GM19240 (cell line): ENCODE data around the gene PYCR2.
A peak's percentile ranks its signal among the peaks of the same experiment; 100 is the strongest.
"Not testable (repeated sequence)": the region's sequence is repeated elsewhere in the genome, so short reads cannot be mapped to it uniquely, and the experiment has no call there.

Experiments used
- DNase-seq: peaks from one replicate; pipeline ENCODE4 v3.0.0; 2011; ENCODE audit warnings: low spot score; ENCODE audit not compliant: insufficient read length

The PYCR2 gene

GRCh38 chr1:225942574-225942973 is 18.5 kb upstream of the PYCR2 start:
- peak; percentile 53 for DNase-seq

- DNase-seq, result no peak
Observed at GRCh38 chr1:225941942-225942222, 17.8 kb upstream of the PYCR2 start.

GRCh38 chr1:225941187-225941941 is 17.3 kb upstream of the PYCR2 start, which contains the start of gene LEFTY2:
TSS of gene LEFTY2 (minus strand) at chr1:225941220. CDS start at chr1:225941140, 80 bp downstream.
- DNase-seq, result no peak

- DNase-seq, result no peak
Observed at GRCh38 chr1:225940385-225941151, 16.5 kb upstream of the PYCR2 start.

- not testable (repeated sequence) for DNase-seq
Observed at GRCh38 chr1:225939939-225940310, 15.9 kb upstream of the PYCR2 start.

GRCh38 chr1:225939097-225939938 is 15.3 kb upstream of the PYCR2 start:
- DNase-seq, result not testable (repeated sequence)

GRCh38 chr1:225937048-225937968 is 13.3 kb upstream of the PYCR2 start:
- DNase-seq, result no peak

GRCh38 chr1:225936523-225936922 is 12.5 kb upstream of the PYCR2 start:
- no peak for DNase-seq

GRCh38 chr1:225936086-225936485 is 12.0 kb upstream of the PYCR2 start:
- DNase-seq, result not testable (repeated sequence)

GRCh38 chr1:225934711-225935110 is 10.7 kb upstream of the PYCR2 start:
- no peak for DNase-seq

GRCh38 chr1:225933072-225933471 is 9.0 kb upstream of the PYCR2 start:
- DNase-seq, result no peak

GRCh38 chr1:225931270-225932136 is 7.5 kb upstream of the PYCR2 start:
- no peak for DNase-seq

- DNase-seq, result no peak
Observed at GRCh38 chr1:225930566-225930965, 6.5 kb upstream of the PYCR2 start.

GRCh38 chr1:225929462-225929861 is 5.4 kb upstream of the PYCR2 start:
- DNase-seq, result not testable (repeated sequence)

GRCh38 chr1:225928186-225929175 is 4.4 kb upstream of the PYCR2 start:
- DNase-seq, result no peak

GRCh38 chr1:225926551-225927113 is 2.6 kb upstream of the PYCR2 start:
- DNase-seq, result no peak

GRCh38 chr1:225923381-225923691 is 714 bp downstream of the PYCR2 start:
- no peak for DNase-seq
